Tibial artery (tissue), 4 donors: Measurements from ENCODE around the gene SEMA5A.

Experiments
- DNase-seq, 2 donors: peaks; one replicate each; pipeline ENCODE4 v3.0.0-alpha.2; 2019
- H3K27ac ChIP-seq, 2 donors: fragments of 200-600 bp; sonication (generic) in 1 of 2; 1 replicate in 1 of 2; 2 replicates in 1 of 2; pipeline ENCODE4 v1.5.1; 2018 to 2019; ENCODE audit warnings: mild to moderate bottlenecking in 1 of 2
- H3K27me3 ChIP-seq, 2 donors: fragments of 200-600 bp; sonication (generic) in 1 of 2; one replicate each; pipeline versions ENCODE4 v1.5.1 to v1.6.0; 2016 to 2019
- H3K36me3 ChIP-seq, 3 donors: fragments of 200-600 bp; sonication (generic) in 2 of 3; one replicate each; pipeline ENCODE4 v1.5.1; 2016 to 2019; ENCODE audit warnings: mild to moderate bottlenecking in 2 of 3
- H3K4me1 ChIP-seq, 4 donors: fragments of 200-600 bp; sonication (generic) in 2 of 4; 1 replicate in 3 of 4; 2 replicates in 1 of 4; pipeline ENCODE4 v1.5.1; 2016 to 2019
- H3K4me3 ChIP-seq, 2 donors: fragments of 200-600 bp; sonication (generic) in 1 of 2; 1 replicate in 1 of 2; 2 replicates in 1 of 2; pipeline ENCODE4 v1.5.1; 2018 to 2019; ENCODE audit warnings: mild to moderate bottlenecking in 2 of 2
- H3K9me3 ChIP-seq, 3 donors: fragments of 200-600 bp; sonication (generic) in 1 of 3; one replicate each; pipeline ENCODE4 v1.5.1; 2016 to 2019
- intact Hi-C: fragments of 100-400 bp; cut with DNase I; formaldehyde crosslinking; loops from one replicate; pipeline ENCODE4 v1.15.0; 2023; ENCODE audit warnings: low total_unique reads
- TF ChIP-seq, protein P1 (sequence below), 2 experiments: fragments of 200-600 bp in 1 of 2; fragments of 450-650 bp in 1 of 2; IDR thresholded peaks; one replicate each; pipeline ENCODE4 v1.5.1; 2017 to 2019; ENCODE audit warnings: antibody characterized with exemption in 2 of 2, mild to moderate bottlenecking in 1 of 2, moderate library complexity in 1 of 2

The SEMA5A gene

DNA sequence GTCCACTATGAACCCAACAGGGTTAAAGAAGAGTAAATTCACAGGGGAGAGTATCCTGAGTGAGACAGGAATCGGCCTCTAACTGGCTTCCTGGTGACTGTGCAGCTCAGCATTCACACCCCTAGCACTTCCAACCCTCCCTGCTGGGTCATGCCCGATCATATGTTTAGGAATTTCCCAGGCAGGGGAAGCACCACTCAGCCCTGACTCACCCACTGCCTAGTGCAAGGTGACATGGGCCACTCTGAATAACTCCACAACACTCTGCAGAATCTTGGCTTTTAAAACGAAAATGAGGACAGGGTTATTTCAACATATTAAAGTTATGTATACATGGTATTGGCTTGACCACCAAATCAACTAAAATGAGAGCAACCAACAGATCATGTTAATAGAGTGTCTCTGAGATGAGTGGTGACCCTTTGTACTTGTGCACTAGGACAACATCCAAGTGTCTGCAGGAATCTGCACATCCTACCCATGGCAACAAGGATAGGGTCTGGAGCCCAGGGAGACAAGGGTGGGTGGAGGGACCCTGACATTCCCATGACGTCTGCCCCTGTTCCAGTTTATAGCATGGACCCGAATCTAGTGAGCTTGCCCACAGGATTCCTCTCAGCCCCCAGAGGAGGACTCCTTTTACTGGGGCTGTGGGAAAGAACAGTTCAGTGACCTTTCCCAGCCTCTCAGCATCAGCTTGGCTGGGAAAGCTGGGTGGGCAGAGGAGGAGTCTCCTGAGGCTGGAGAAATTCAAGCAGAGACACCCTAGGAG, 485.8 kb downstream of the SEMA5A start:
- DNase-seq, result no peak
- TF ChIP-seq, protein P1, sequence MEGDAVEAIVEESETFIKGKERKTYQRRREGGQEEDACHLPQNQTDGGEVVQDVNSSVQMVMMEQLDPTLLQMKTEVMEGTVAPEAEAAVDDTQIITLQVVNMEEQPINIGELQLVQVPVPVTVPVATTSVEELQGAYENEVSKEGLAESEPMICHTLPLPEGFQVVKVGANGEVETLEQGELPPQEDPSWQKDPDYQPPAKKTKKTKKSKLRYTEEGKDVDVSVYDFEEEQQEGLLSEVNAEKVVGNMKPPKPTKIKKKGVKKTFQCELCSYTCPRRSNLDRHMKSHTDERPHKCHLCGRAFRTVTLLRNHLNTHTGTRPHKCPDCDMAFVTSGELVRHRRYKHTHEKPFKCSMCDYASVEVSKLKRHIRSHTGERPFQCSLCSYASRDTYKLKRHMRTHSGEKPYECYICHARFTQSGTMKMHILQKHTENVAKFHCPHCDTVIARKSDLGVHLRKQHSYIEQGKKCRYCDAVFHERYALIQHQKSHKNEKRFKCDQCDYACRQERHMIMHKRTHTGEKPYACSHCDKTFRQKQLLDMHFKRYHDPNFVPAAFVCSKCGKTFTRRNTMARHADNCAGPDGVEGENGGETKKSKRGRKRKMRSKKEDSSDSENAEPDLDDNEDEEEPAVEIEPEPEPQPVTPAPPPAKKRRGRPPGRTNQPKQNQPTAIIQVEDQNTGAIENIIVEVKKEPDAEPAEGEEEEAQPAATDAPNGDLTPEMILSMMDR (IDR thresholded peaks at IDR 0.05), result no peak
- Histone ChIP-seq H3K4me3 (no peak overlapping the region), H3K36me3 (peaks cover 0 to 2% (median 0%) of the 10 kb centered on the region in 3 donors), H3K27ac (no peak overlapping the region), H3K9me3 (no peaks in the 10 kb centered on the region), H3K4me1 (peaks cover 0 to 13% (median 0%) of the 10 kb centered on the region in 4 donors), H3K27me3 (no peaks in the 10 kb centered on the region)
- intact Hi-C loops, result no loop called here

DNA sequence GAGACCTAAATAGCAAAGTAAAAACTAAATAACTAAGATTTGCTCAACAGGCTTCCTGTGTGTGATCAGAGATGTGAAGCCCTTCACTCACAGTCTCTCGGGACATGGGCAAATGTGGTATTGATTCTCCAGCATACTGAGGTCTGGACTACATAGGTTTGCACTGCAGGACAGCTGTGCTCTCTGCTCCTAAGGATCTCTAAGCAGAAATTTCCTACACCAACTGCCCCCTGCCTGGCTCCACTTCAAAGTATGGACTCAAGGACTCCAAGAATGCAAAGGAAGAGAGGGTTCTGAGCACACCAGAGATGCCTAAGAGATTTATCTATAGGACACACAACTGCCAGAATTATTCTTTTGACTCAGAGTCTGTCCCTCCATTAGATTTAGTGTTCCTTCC, 487.2 kb downstream of the SEMA5A start:
- TF ChIP-seq, protein P1 (IDR thresholded peaks at IDR 0.05), result no peak
- DNase-seq, result no peak
- no peaks in the 10 kb centered on the region for H3K27me3 ChIP-seq
- intact Hi-C loops, result no loop called here
- no peak overlapping the region for H3K4me3 ChIP-seq
- no peaks in the 10 kb centered on the region for H3K36me3 ChIP-seq
- H3K9me3 ChIP-seq, result no peaks in the 10 kb centered on the region
- H3K27ac ChIP-seq, result no peak overlapping the region
- peaks cover 0 to 13% (median 0%) of the 10 kb centered on the region in 4 donors for H3K4me1 ChIP-seq

DNA sequence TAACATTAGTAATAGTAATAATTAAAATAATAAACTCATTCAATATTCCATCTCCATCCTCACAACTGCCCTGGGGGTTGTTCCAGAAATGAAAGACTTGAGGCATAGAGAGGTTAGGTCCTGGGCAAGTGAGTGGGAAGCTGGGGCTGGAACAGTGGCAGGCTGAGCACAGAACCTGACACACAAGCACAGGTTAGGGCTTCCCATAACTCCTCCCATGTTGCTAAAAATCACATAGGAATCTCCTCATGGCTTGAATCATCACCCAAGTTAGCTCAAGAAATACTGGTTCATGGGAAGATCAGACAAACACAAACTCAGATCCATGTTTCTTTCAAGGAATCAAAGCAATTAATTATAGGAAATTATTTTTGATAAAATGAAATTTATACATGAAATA, 487.7 kb downstream of the SEMA5A start:
- no peaks in the 10 kb centered on the region for H3K9me3 ChIP-seq
- TF ChIP-seq, protein P1 (IDR thresholded peaks at IDR 0.05), result no peak
- no peak for DNase-seq
- no peaks in the 10 kb centered on the region for H3K36me3 ChIP-seq
- H3K4me1 ChIP-seq, result peaks cover 0 to 13% (median 0%) of the 10 kb centered on the region in 4 donors
- intact Hi-C loops, result no loop called here
- no peak overlapping the region for H3K4me3 ChIP-seq
- no peaks in the 10 kb centered on the region for H3K27me3 ChIP-seq
- H3K27ac ChIP-seq, result no peak overlapping the region

DNA sequence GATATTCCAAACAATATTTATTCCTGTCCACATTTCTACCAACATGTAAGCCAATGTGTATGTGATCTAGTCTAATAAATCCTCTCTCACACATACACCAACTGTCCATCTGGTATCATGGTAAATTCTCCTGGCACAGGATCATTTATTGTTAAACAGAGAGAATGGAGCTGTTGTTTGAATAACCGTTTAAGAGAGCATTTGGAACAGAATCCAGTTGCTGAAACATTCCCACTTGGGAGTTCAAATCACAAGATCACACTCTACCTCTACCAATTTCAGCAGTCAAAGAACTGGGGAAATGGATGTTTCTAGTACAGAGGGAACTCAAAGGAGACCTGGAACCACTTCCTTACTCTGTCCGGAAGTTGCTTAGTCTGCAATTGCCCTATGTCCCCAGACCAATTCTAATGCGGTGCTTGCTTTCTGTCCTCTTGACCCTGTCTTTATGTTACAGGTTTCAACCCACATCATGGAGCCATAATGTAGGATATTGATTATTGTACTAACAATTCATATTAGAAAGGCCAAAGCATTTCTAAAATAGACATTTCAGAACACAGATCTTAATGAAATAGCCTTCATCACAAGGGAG, 488.4 kb downstream of the SEMA5A start:
- Histone ChIP-seq H3K4me1 (peaks cover 0 to 13% (median 0%) of the 10 kb centered on the region in 4 donors), H3K27me3 (no peaks in the 10 kb centered on the region), H3K4me3 (no peak overlapping the region), H3K27ac (no peak overlapping the region), H3K9me3 (no peaks in the 10 kb centered on the region), H3K36me3 (no peaks in the 10 kb centered on the region)
- TF ChIP-seq, protein P1 (IDR thresholded peaks at IDR 0.05), result no peak
- intact Hi-C loops, result no loop called here
- DNase-seq, result no peak

DNA sequence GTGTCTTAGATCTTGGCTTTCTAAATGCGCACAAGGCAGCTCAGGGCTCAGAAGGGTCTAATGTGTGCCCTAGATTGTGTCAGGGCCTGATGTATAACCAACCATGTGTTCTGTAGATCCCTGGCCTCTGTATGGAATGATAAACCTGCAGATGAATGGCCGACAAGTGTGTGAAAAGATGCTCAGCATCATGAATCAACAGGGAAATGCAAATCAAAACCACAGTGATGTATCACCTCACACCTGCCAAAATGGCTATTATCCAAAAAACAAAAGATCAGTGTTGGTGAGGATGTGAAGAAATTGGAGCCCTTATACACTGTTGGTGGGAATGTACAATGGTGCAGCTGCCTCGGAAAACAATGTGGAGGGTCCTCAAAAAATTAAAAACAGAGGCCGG, 489.8 kb downstream of the SEMA5A start:
- TF ChIP-seq, protein P1 (IDR thresholded peaks at IDR 0.05), result no peak
- Histone ChIP-seq H3K27me3 (no peaks in the 10 kb centered on the region), H3K27ac (no peak overlapping the region), H3K4me3 (no peak overlapping the region), H3K9me3 (no peaks in the 10 kb centered on the region), H3K36me3 (no peaks in the 10 kb centered on the region), H3K4me1 (peaks cover 0 to 13% (median 0%) of the 10 kb centered on the region in 4 donors)
- intact Hi-C loops, result no loop called here
- DNase-seq, result no peak
